ENCODE measurements around the gene CDH4.

GRCh38 chr20:61373956-61374545 lies 122.0 kb downstream of the CDH4 start:
- TF ChIP-seq POLR2A (IDR thresholded peaks at IDR 0.05) = no peak
- TF ChIP-seq CTCF (IDR thresholded peaks at IDR 0.05) = no peak
- no peak for TF ChIP-seq EP300 (IDR thresholded peaks at IDR 0.05)

Measured in sigmoid colon (tissue), 4 donors.